Kidney (tissue), 14 donors: ENCODE data around the gene SRR. TPM values are rescaled to one million over a fixed set of nuclear protein-coding genes. Genes with fewer than 3 reads are reported as not detected.

Experiments
- DNase-seq, 5 donors: peaks; one replicate each; pipeline ENCODE4 v3.0.0-alpha.2; 2013 to 2020
- FAIRE-seq: peaks from 2 replicates; lab custom pipeline; 2012; peaks lifted over from hg19 to GRCh38; lab: Jason Lieb, UNC
- H3K27ac ChIP-seq, 2 donors: one replicate each; pipeline ENCODE4 v1.7.0; 2013; ENCODE audit warnings: low read depth in 2 of 2, low read length in 2 of 2, inconsistent platforms in 1 of 2
- H3K27me3 ChIP-seq: one replicate; pipeline ENCODE4 v1.7.1; 2013; ENCODE audit warnings: low read length, inconsistent platforms; ENCODE audit not compliant: control insufficient read depth, insufficient read depth
- H3K36me3 ChIP-seq, 3 donors: one replicate each; pipeline versions ENCODE4 v1.7.0 to v1.7.1; 2013; ENCODE audit warnings: low read length in 3 of 3, control low read depth in 1 of 3, inconsistent platforms in 1 of 3; ENCODE audit not compliant: insufficient read depth in 3 of 3, control insufficient read depth in 2 of 3
- H3K4me1 ChIP-seq, 3 donors: one replicate each; pipeline versions ENCODE4 v1.7.0 to v1.7.1; 2013; ENCODE audit warnings: low read length in 3 of 3, inconsistent platforms in 1 of 3, low read depth in 1 of 3; ENCODE audit not compliant: control insufficient read depth in 2 of 3, insufficient read depth in 2 of 3
- H3K4me3 ChIP-seq, 3 donors: one replicate each; pipeline versions ENCODE4 v1.7.0 to v1.8.1; 2013; ENCODE audit warnings: low read length in 3 of 3, control low read depth in 1 of 3, inconsistent platforms in 1 of 3
- H3K9ac ChIP-seq, 3 donors: one replicate each; pipeline versions ENCODE4 v1.7.0 to v1.7.1; 2013; ENCODE audit warnings: low read length in 3 of 3, control low read depth in 1 of 3, inconsistent platforms in 1 of 3
- H3K9me3 ChIP-seq, 3 donors: one replicate each; pipeline versions ENCODE4 v1.7.0 to v1.7.1; 2013; ENCODE audit warnings: low read length in 3 of 3, control low read depth in 1 of 3, inconsistent platforms in 1 of 3; ENCODE audit not compliant: control insufficient read depth in 2 of 3, insufficient read depth in 1 of 3
- intact Hi-C: fragments of 100-400 bp; cut with DNase I; formaldehyde crosslinking; loops from one replicate; pipeline ENCODE4 v1.11.1; 2022
- polyA plus RNA-seq: library from polyadenylated mRNA; stranded (reverse); fragments of 350-450 nt; fragmentation: Illumina TruSeq; extraction: RNeasy Lipid Tissue Mini Kit (QIAGEN cat#74804); gene quantifications from one replicate; pipeline ENCODE4 v1.2.3, GENCODE V29; 2014; ENCODE audit warnings: low read depth, low replicate concordance; ENCODE audit not compliant: insufficient read depth
- total RNA-seq: library from RNA; stranded (reverse); fragmentation: NEBNext Ultra II Directional; extraction: Animal tissue kit (Norgen Biotek cat#: 25700); gene quantifications from one replicate; pipeline ENCODE4 v1.2.1, GENCODE V29; 2021
- TF ChIP-seq, protein P1 (sequence below): IDR thresholded peaks from 3 replicates; pipeline ENCODE4 v1.5.1; 2012; ENCODE audit warnings: mild to moderate bottlenecking, moderate library complexity, borderline replicate concordance; ENCODE audit not compliant: insufficient read depth; ENCODE audit errors: extremely low read depth
- donor health status: control.
- donor health status: control.
- donor health status: control.
- donor health status: control.
- donor health status: control.
- donor health status: DM: yes; HTN: yes; CAD: no.
- donor health status: Normal renal cell carcinoma (clear cell type).

Gene SRR
- total and polyA plus RNA-seq, 2 donors from 2014 or later = 3.5 to 10.0 TPM

DNA sequence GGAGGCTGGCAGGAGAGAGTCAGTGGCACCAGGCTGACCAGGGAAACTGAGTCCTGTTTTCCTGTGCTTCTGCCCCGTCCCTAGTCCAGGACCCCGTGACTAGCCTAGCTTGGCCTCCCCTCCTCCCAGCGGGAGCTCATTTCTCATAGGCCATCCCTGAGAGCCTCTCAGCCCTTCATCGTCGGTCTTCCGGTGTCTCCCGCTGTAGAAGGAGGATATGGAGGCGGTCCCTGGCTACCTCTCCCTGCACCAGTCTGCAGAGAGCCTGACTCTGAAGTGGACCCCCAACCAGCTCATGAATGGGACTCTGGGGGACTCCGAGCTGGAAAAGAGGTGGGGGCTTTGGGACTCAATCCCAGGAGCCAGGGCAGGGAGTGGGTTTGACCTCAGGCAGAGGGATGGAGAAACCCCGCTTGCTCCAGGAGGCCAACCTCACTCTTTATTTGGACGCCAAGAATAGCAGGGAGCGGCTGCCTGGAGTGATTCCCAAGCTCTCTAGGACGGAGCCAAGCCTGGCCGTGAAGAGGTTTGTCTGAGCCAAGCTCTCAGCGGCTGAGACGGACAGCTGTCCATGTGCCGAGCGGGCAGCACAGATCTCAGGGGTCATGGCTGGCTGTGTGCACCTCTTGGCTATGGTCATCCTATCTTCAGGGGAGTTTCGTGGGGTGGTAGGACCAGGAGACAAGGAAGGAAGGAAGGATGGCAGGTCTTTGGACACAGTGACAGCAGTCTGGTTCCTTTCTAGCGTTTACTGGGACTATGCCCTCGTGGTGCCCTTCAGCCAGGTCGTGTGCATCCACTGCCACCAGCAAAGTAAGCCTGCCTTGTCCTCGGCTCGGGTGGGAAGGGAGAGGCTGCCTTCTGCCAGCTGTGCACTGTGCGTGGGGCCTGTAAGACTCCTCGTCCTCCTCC lies 60.4 kb downstream of the SRR start:
- H3K36me3 ChIP-seq = peaks cover 0 to 19% (median 4%) of the 10 kb centered on the region in 3 donors

DNA sequence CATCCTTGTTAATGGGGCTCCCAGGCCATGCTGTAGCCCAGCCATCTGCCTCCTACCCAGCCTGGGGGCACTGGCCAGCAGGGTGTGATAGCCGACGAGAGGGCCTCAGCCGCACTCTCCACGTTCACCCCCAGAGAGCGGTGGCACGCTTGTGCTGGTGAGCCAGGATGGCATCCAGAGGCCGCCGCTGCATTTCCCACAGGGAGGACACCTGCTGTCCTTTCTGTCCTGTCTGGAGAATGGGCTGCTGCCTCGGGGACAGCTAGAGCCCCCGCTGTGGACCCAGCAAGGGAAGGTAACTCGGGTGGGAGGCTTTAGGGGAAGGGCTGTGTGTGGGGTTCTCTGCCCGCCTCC lies 61.0 kb downstream of the SRR start:
- peaks cover 0 to 19% (median 4%) of the 10 kb centered on the region in 3 donors for H3K36me3 ChIP-seq
- H3K27me3 ChIP-seq = no peaks in the 10 kb centered on the region
- intact Hi-C loops = no loop called here
- no peak for FAIRE-seq
- H3K4me3 ChIP-seq = no peak overlapping the region
- DNase-seq = peak in 1 of 5 donors; percentile 60
- H3K27ac ChIP-seq = no peak overlapping the region
- H3K4me1 ChIP-seq = peaks cover 0 to 1% (median 0%) of the 10 kb centered on the region in 3 donors
- H3K9me3 ChIP-seq = no peaks in the 10 kb centered on the region
- TF ChIP-seq, protein P1, sequence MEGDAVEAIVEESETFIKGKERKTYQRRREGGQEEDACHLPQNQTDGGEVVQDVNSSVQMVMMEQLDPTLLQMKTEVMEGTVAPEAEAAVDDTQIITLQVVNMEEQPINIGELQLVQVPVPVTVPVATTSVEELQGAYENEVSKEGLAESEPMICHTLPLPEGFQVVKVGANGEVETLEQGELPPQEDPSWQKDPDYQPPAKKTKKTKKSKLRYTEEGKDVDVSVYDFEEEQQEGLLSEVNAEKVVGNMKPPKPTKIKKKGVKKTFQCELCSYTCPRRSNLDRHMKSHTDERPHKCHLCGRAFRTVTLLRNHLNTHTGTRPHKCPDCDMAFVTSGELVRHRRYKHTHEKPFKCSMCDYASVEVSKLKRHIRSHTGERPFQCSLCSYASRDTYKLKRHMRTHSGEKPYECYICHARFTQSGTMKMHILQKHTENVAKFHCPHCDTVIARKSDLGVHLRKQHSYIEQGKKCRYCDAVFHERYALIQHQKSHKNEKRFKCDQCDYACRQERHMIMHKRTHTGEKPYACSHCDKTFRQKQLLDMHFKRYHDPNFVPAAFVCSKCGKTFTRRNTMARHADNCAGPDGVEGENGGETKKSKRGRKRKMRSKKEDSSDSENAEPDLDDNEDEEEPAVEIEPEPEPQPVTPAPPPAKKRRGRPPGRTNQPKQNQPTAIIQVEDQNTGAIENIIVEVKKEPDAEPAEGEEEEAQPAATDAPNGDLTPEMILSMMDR = no peak
- H3K9ac ChIP-seq = no peak overlapping the region

More for the DNA sequence above, 60.4 kb downstream of the SRR start:
- Histone ChIP-seq H3K27ac (no peak overlapping the region), H3K27me3 (no peaks in the 10 kb centered on the region), H3K4me1 (peaks cover 0 to 4% (median 0%) of the 10 kb centered on the region in 3 donors), H3K9ac (no peak overlapping the region), H3K9me3 (no peaks in the 10 kb centered on the region), H3K4me3 (no peak overlapping the region)
- FAIRE-seq (no peak), DNase-seq (peak in 1 of 5 donors; percentile 49)
- intact Hi-C loops = no loop called here
- TF ChIP-seq, protein P1 = no peak

DNA sequence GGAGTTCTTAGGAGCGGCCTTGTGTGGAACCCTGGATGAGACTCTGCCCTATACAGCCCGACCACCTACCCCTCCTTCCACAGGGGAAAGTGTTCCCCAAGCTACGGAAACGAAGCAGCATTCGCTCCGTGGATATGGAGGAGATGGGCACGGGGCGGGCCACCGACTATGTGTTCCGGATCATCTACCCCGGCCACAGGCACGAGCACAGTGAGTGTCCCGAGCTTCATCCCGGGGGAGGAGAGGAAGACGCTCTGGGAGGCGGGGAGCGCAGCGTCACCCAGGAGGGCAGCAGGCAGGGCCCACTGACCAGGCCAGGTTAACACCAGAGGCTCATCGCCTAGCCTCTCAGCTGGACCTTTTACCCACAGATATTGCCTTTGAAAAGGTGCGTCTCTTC lies 61.4 kb downstream of the SRR start:
- TF ChIP-seq, protein P1 = no peak
- DNase-seq (peak in 1 of 5 donors; percentile 54), FAIRE-seq (no peak)
- Histone ChIP-seq H3K9ac (no peak overlapping the region), H3K27ac (no peak overlapping the region), H3K9me3 (no peaks in the 10 kb centered on the region), H3K4me3 (no peak overlapping the region), H3K36me3 (peaks cover 0 to 19% (median 4%) of the 10 kb centered on the region in 3 donors), H3K27me3 (no peaks in the 10 kb centered on the region), H3K4me1 (no peaks in the 10 kb centered on the region)
- intact Hi-C loops = no loop called here
